CD8-positive, alpha-beta memory T cell (primary cell): ENCODE data around the gene KIR3DL2. TPM values are rescaled to one million over a fixed set of nuclear protein-coding genes. Genes with fewer than 3 reads are reported as not detected.
"Not testable (repeated sequence)": the region's sequence is repeated elsewhere in the genome, so short reads cannot be mapped to it uniquely, and the experiment has no call there.

ENCODE experiments used
- CTCF ChIA-PET: fragments of 350-600 bp; sonication (Branson Sonifier 250); formaldehyde crosslinking; loops from one replicate; lab custom pipeline; 2021; ENCODE audit warnings: antibody characterized with exemption; lab: Charles Lee
- POLR2A ChIA-PET: fragments of 350-600 bp; sonication (Branson Sonifier 250); formaldehyde crosslinking; loops from one replicate; lab custom pipeline; 2021; ENCODE audit warnings: antibody characterized with exemption; lab: Charles Lee
- DNase-seq, 5 donors: peaks; one replicate each; pipeline versions ENCODE4 v3.0.0 to v3.0.0-alpha.2; 2020 to 2022; ENCODE audit warnings: mixed read lengths in 1 of 5
- H3K27ac ChIP-seq: one replicate; pipeline ENCODE4 v1.7.0; 2013; ENCODE audit warnings: low read depth, mild to moderate bottlenecking, low read length, moderate library complexity
- H3K27me3 ChIP-seq: 2 replicates; pipeline ENCODE4 v1.7.0; 2013; ENCODE audit warnings: low read length, mild to moderate bottlenecking; ENCODE audit not compliant: insufficient read depth, poor library complexity, severe bottlenecking
- H3K36me3 ChIP-seq: 2 replicates; pipeline ENCODE4 v1.7.0; 2013; ENCODE audit warnings: mild to moderate bottlenecking, low read length, moderate library complexity; ENCODE audit not compliant: insufficient read depth
- H3K4me1 ChIP-seq: 2 replicates; pipeline ENCODE4 v1.7.0; 2013; ENCODE audit warnings: mild to moderate bottlenecking, low read length, moderate library complexity; ENCODE audit not compliant: insufficient read depth
- H3K4me3 ChIP-seq: 2 replicates; pipeline ENCODE4 v1.7.0; 2013; ENCODE audit warnings: mild to moderate bottlenecking, low read length
- H3K9me3 ChIP-seq: 2 replicates; pipeline ENCODE4 v1.7.0; 2013; ENCODE audit warnings: mild to moderate bottlenecking, low read length
- H3K27ac Mint-ChIP-seq, 8 donors: one replicate each; pipeline ENCODE4 v1.8.0; 2020 to 2021; ENCODE audit warnings: mixed read lengths in 8 of 8, mild to moderate bottlenecking in 6 of 8, inconsistent platforms in 3 of 8, moderate library complexity in 3 of 8
- H3K27me3 Mint-ChIP-seq, 2 donors: one replicate each; pipeline ENCODE4 v1.8.0; 2020 to 2021; ENCODE audit warnings: mixed read lengths in 2 of 2, mild to moderate bottlenecking in 1 of 2, moderate library complexity in 1 of 2
- H3K36me3 Mint-ChIP-seq, 3 donors: one replicate each; pipeline ENCODE4 v1.8.0; 2020 to 2021; ENCODE audit warnings: mixed read lengths in 3 of 3, inconsistent platforms in 1 of 3, mild to moderate bottlenecking in 1 of 3
- H3K4me1 Mint-ChIP-seq, 3 donors: one replicate each; pipeline ENCODE4 v1.8.0; 2020 to 2021; ENCODE audit warnings: mixed read lengths in 3 of 3, inconsistent platforms in 1 of 3, mild to moderate bottlenecking in 1 of 3
- H3K4me3 Mint-ChIP-seq, 7 donors: one replicate each; pipeline ENCODE4 v1.8.0; 2020 to 2021; ENCODE audit warnings: mixed read lengths in 7 of 7, mild to moderate bottlenecking in 6 of 7, moderate library complexity in 4 of 7, inconsistent platforms in 2 of 7
- H3K9me3 Mint-ChIP-seq, 5 donors: one replicate each; pipeline ENCODE4 v1.8.0; 2020 to 2022; ENCODE audit warnings: mixed read lengths in 5 of 5, mild to moderate bottlenecking in 3 of 5, moderate library complexity in 2 of 5, inconsistent platforms in 1 of 5
- polyA plus RNA-seq: library from polyadenylated mRNA; unstranded; fragments of 300-500 nt; fragmentation: Illumina TruSeq; gene quantifications from one replicate; pipeline ENCODE4 v1.2.3, GENCODE V29; 2021
- total RNA-seq, 2 experiments: library from RNA; stranded (reverse); gene quantifications; one replicate each; pipeline ENCODE4 v1.2.3, GENCODE V29; 2021

The KIR3DL2 gene
- total and polyA plus RNA-seq, 3 experiments from 2014 or later = 0.27 to 16.8 (median 0.28) TPM

- no peaks in the 10 kb centered on the region for H3K4me1 ChIP-seq
- H3K27me3 ChIP-seq = no peaks in the 10 kb centered on the region
- no peak for DNase-seq
- CTCF ChIA-PET = no interaction called here
- no peak overlapping the region for H3K27ac ChIP-seq
- no peaks in the 10 kb centered on the region for H3K36me3 Mint-ChIP-seq
- no peaks in the 10 kb centered on the region for H3K9me3 ChIP-seq
- no peak overlapping the region for H3K4me3 ChIP-seq
- H3K4me3 Mint-ChIP-seq = peak overlapping the region in 1 of 7 donors; percentile 68
- H3K27me3 Mint-ChIP-seq = peaks cover 12 to 14% of the 10 kb centered on the region in 2 donors
- POLR2A ChIA-PET = no interaction called here
- peak overlapping the region in 2 of 8 donors; percentile 59 to 92 for H3K27ac Mint-ChIP-seq
- no peaks in the 10 kb centered on the region for H3K36me3 ChIP-seq
- no peaks in the 10 kb centered on the region for H3K4me1 Mint-ChIP-seq
- H3K9me3 Mint-ChIP-seq = peaks cover 0 to 7% (median 4%) of the 10 kb centered on the region in 5 donors
Measured at GRCh38 chr19:54850930-54851329, 687 bp downstream of the KIR3DL2 start.

- H3K9me3 Mint-ChIP-seq = peaks cover 0 to 6% (median 4%) of the 10 kb centered on the region in 5 donors
- H3K27ac ChIP-seq = no peak overlapping the region
Measured at GRCh38 chr19:54851353-54851752, 1.1 kb downstream of the KIR3DL2 start.

GRCh38 chr19:54855241-54855640 lies 5.0 kb downstream of the KIR3DL2 start:
- H3K27me3 ChIP-seq, H3K36me3 ChIP-seq, H3K9me3 Mint-ChIP-seq, H3K27ac ChIP-seq, H3K4me3 Mint-ChIP-seq, DNase-seq, H3K27ac Mint-ChIP-seq, H3K9me3 ChIP-seq, H3K4me3 ChIP-seq, H3K36me3 Mint-ChIP-seq, CTCF ChIA-PET, H3K4me1 ChIP-seq, H3K4me1 Mint-ChIP-seq, POLR2A ChIA-PET: not testable (repeated sequence)
- H3K27me3 Mint-ChIP-seq = peaks cover 13 to 20% of the 10 kb centered on the region in 2 donors

More at GRCh38 chr19:54851353-54851752, 1.1 kb downstream of the KIR3DL2 start:
- Mint-ChIP-seq H3K4me1 (no peaks in the 10 kb centered on the region), H3K27ac (peak overlapping the region in 1 of 8 donors; percentile 59), H3K36me3 (no peaks in the 10 kb centered on the region), H3K4me3 (peak overlapping the region in 1 of 7 donors; percentile 19), H3K27me3 (peaks cover 12 to 13% of the 10 kb centered on the region in 2 donors)
- CTCF ChIA-PET = no interaction called here
- Histone ChIP-seq H3K27me3 (no peaks in the 10 kb centered on the region), H3K9me3 (no peaks in the 10 kb centered on the region), H3K36me3 (no peaks in the 10 kb centered on the region), H3K4me1 (no peaks in the 10 kb centered on the region), H3K4me3 (no peak overlapping the region)
- no peak for DNase-seq
- POLR2A ChIA-PET = no interaction called here

GRCh38 chr19:54858476-54858875 lies 8.2 kb downstream of the KIR3DL2 start:
- H3K4me3 Mint-ChIP-seq, POLR2A ChIA-PET, DNase-seq, H3K4me1 Mint-ChIP-seq, H3K36me3 Mint-ChIP-seq, H3K27ac Mint-ChIP-seq, H3K27me3 ChIP-seq, H3K27ac ChIP-seq, H3K9me3 ChIP-seq, H3K4me3 ChIP-seq, H3K4me1 ChIP-seq, CTCF ChIA-PET, H3K36me3 ChIP-seq: not testable (repeated sequence)
- H3K27me3 Mint-ChIP-seq = peaks cover 9 to 22% of the 10 kb centered on the region in 2 donors
- peaks cover 0 to 12% (median 4%) of the 10 kb centered on the region in 5 donors for H3K9me3 Mint-ChIP-seq

DNA sequence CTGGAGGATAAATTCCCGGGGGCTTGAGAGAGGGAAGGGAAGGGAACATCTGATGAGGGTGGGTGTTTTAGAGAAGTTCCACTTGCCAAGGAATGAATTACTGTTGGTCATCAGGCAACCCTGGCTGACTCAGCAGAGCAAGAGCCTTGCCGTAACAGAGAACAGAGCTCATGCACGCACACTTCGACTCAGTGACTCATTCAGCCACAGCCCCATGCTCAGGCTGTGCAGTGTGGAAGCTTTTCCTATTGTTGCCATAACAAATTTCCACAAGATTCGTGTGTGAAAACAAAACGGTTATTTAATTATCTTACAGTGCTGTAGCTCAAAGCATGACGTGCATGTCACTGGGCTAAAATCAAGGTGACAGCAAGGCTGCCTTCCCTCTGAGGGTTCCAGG lies 9.2 kb downstream of the KIR3DL2 start:
- H3K9me3 ChIP-seq, DNase-seq, H3K36me3 Mint-ChIP-seq, H3K4me1 ChIP-seq, H3K4me3 Mint-ChIP-seq, H3K27ac Mint-ChIP-seq, H3K4me3 ChIP-seq, POLR2A ChIA-PET, H3K27ac ChIP-seq, H3K36me3 ChIP-seq, H3K4me1 Mint-ChIP-seq, H3K27me3 ChIP-seq, CTCF ChIA-PET: not testable (repeated sequence)
- Mint-ChIP-seq H3K27me3 (peaks cover 9 to 21% of the 10 kb centered on the region in 2 donors), H3K9me3 (peaks cover 0 to 12% (median 4%) of the 10 kb centered on the region in 5 donors)

GRCh38 chr19:54863459-54863858 lies 13.2 kb downstream of the KIR3DL2 start:
- H3K27me3 Mint-ChIP-seq = peaks cover 13 to 36% of the 10 kb centered on the region in 2 donors
- H3K27ac Mint-ChIP-seq, CTCF ChIA-PET, DNase-seq, H3K36me3 Mint-ChIP-seq, H3K4me3 Mint-ChIP-seq, H3K4me3 ChIP-seq, H3K27me3 ChIP-seq, POLR2A ChIA-PET, H3K36me3 ChIP-seq, H3K4me1 Mint-ChIP-seq, H3K27ac ChIP-seq, H3K4me1 ChIP-seq, H3K9me3 ChIP-seq: not testable (repeated sequence)
- peaks cover 0 to 16% (median 10%) of the 10 kb centered on the region in 5 donors for H3K9me3 Mint-ChIP-seq

GRCh38 chr19:54871696-54872095 lies 21.5 kb downstream of the KIR3DL2 start:
- ChIA-PET POLR2A (no interaction called here), CTCF (no interaction called here)
- H3K27ac ChIP-seq = no peak overlapping the region
- no peak overlapping the region for H3K4me3 Mint-ChIP-seq
- no peaks in the 10 kb centered on the region for H3K4me1 ChIP-seq
- H3K9me3 ChIP-seq = no peaks in the 10 kb centered on the region
- no peak overlapping the region for H3K4me3 ChIP-seq
- H3K9me3 Mint-ChIP-seq = peaks cover 0 to 8% (median 4%) of the 10 kb centered on the region in 5 donors
- H3K36me3 Mint-ChIP-seq = peaks cover 0 to 2% (median 0%) of the 10 kb centered on the region in 3 donors
- H3K27me3 ChIP-seq = no peaks in the 10 kb centered on the region
- no peaks in the 10 kb centered on the region for H3K36me3 ChIP-seq
- no peak overlapping the region for H3K27ac Mint-ChIP-seq
- DNase-seq = no peak
- H3K27me3 Mint-ChIP-seq = peaks cover 4 to 17% of the 10 kb centered on the region in 2 donors
- no peaks in the 10 kb centered on the region for H3K4me1 Mint-ChIP-seq

DNA sequence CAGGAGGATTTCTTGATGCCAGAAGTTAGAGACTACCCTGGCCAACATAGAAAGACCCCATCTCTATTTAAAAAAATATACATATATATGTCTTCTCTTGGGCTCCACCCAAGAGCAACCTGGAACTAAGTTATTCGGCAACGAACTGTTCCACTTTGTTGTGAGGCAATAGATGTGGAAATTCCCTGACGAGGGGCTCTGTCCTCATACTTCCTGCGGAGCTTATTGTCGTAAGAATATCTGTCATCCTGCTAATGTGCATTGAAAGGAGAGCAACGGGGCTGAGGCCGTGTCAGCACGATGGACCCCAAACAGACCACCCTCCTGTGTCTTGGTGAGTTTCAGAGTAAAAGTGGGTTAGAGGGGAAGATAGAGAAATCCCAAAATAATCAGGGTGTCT lies 23.7 kb downstream of the KIR3DL2 start, which contains the start of gene FCAR:
FCAR (plus strand) TSS at position 246 of the 400 bp plus-strand sequence; CDS start at position 301, 55 bp downstream.
- H3K36me3 ChIP-seq = no peaks in the 10 kb centered on the region
- CTCF ChIA-PET = no interaction called here
- Mint-ChIP-seq H3K27me3 (peaks cover under 1 to 9% of the 10 kb centered on the region in 2 donors), H3K4me1 (no peaks in the 10 kb centered on the region), H3K9me3 (no peaks in the 10 kb centered on the region), H3K4me3 (no peak within 1 kb of the TSS), H3K27ac (no peak within 1 kb of the TSS), H3K36me3 (no peaks in the 10 kb centered on the region)
- H3K27ac ChIP-seq = no peak within 1 kb of the TSS
- no peak for DNase-seq
- POLR2A ChIA-PET = no interaction called here
- no peaks in the 10 kb centered on the region for H3K27me3 ChIP-seq
- H3K9me3 ChIP-seq = no peaks in the 10 kb centered on the region
- H3K4me3 ChIP-seq = no peak within 1 kb of the TSS
- no peaks in the 10 kb centered on the region for H3K4me1 ChIP-seq
